OCI-LY7 (cell line): ENCODE measurements around the gene KAZN. TPM values are rescaled to one million over a fixed set of nuclear protein-coding genes. Genes with fewer than 3 reads are reported as not detected.

Experiments used
- BruUV-seq: library from RNA; stranded (reverse); fragments of 400-500 nt; replicated peaks from 2 replicates; lab custom pipeline; 2021; lab: Mats Ljungman, UMichigan
- CTCF ChIA-PET: fragments of 300-600 bp; sonication (Branson Sonifier 250); formaldehyde crosslinking; loops from one replicate; lab custom pipeline; 2022; ENCODE audit warnings: antibody characterized with exemption; ENCODE audit not compliant: unreplicated experiment; lab: Charles Lee
- POLR2A ChIA-PET: fragments of 300-600 bp; sonication (Branson Sonifier 250); formaldehyde crosslinking; loops from one replicate; lab custom pipeline; 2022; ENCODE audit warnings: antibody characterized with exemption; lab: Charles Lee
- DNase-seq: peaks from one replicate; pipeline ENCODE4 v3.0.0-alpha.2; 2015; ENCODE audit warnings: low spot score
- H2AFZ ChIP-seq: fragments of 200-600 bp; sonication (generic), shearing (Covaris generic); 2 replicates; pipeline ENCODE4 v1.6.1; 2014; ENCODE audit warnings: mild to moderate bottlenecking, antibody characterized with exemption, low read length, moderate library complexity
- H3K27ac ChIP-seq: fragments of 200-600 bp; sonication (generic); 2 replicates; pipeline ENCODE4 v1.5.1; 2014; ENCODE audit warnings: mixed run types, low read depth, mild to moderate bottlenecking, moderate library complexity, low read length, inconsistent platforms; ENCODE audit not compliant: poor library complexity, severe bottlenecking
- H3K36me3 ChIP-seq: fragments of 200-600 bp; sonication (generic); 2 replicates; pipeline ENCODE4 v1.6.1; 2014; ENCODE audit warnings: mild to moderate bottlenecking, antibody characterized with exemption, low read length, moderate library complexity, mixed read lengths; ENCODE audit not compliant: insufficient read depth
- H3K4me1 ChIP-seq: fragments of 200-600 bp; sonication (generic); 2 replicates; pipeline ENCODE4 v1.5.1; 2014; ENCODE audit warnings: mild to moderate bottlenecking, low read length; ENCODE audit not compliant: insufficient read depth, poor library complexity, severe bottlenecking
- H3K4me2 ChIP-seq: fragments of 200-600 bp; sonication (generic); 2 replicates; pipeline ENCODE4 v1.6.1; 2014; ENCODE audit warnings: mild to moderate bottlenecking, low read length
- H3K4me3 ChIP-seq: fragments of 200-600 bp; sonication (generic); 2 replicates; pipeline ENCODE4 v1.5.1; 2014; ENCODE audit warnings: mild to moderate bottlenecking, low read depth, low read length; ENCODE audit not compliant: poor library complexity, severe bottlenecking
- H3K79me2 ChIP-seq: fragments of 200-600 bp; sonication (generic); 2 replicates; pipeline ENCODE4 v1.6.1; 2016; ENCODE audit warnings: low read depth, mild to moderate bottlenecking, low read length, moderate library complexity, mixed read lengths; ENCODE audit not compliant: insufficient read depth
- H3K9me2 ChIP-seq: fragments of 200-600 bp; sonication (generic); 2 replicates; pipeline ENCODE4 v1.6.1; 2016; ENCODE audit warnings: mild to moderate bottlenecking, low read length, mixed read lengths; ENCODE audit not compliant: insufficient read depth
- H3K9me3 ChIP-seq: fragments of 200-600 bp; sonication (generic); 2 replicates; pipeline ENCODE4 v1.6.1; 2014; ENCODE audit warnings: mild to moderate bottlenecking, mixed run types, low read length, mixed read lengths
- H4K20me1 ChIP-seq: fragments of 200-600 bp; sonication (generic); 2 replicates; pipeline ENCODE4 v1.6.1; 2014; ENCODE audit warnings: mild to moderate bottlenecking, antibody characterized with exemption, low read length, moderate library complexity, mixed read lengths; ENCODE audit not compliant: insufficient read depth
- CTCF ChIP-seq: fragments of 200-600 bp; sonication (generic); conservative IDR thresholded peaks from 2 replicates; pipeline ENCODE4 v1.5.1; 2014; ENCODE audit warnings: mild to moderate bottlenecking, antibody characterized with exemption, low read length, moderate library complexity, mixed read lengths
- EZH2phosphoT487 ChIP-seq: fragments of 200-600 bp; sonication (generic); IDR thresholded peaks from 2 replicates; pipeline ENCODE4 v1.6.1; 2018; ENCODE audit warnings: low read depth, borderline replicate concordance, mild to moderate bottlenecking, mixed run types, antibody characterized with exemption, low read length, moderate library complexity, mixed read lengths
- intact Hi-C: fragments of 100-400 bp; cut with micrococcal nuclease; formaldehyde crosslinking; loops from one replicate; pipeline ENCODE4 v1.10.0; 2022; ENCODE audit not compliant: unreplicated experiment
- total RNA-seq, 2 experiments: library from RNA; depleted of rRNA in 1 of 2; stranded (reverse); fragments of >200 nt in 1 of 2; shearing (Covaris generic) in 1 of 2; gene quantifications; 2 replicates each; pipeline ENCODE4 v1.2.3, GENCODE V29; 2014 to 2022

The KAZN gene
- total RNA-seq, 2 experiments from 2014 or later: 0.40 to 2.4 TPM

- POLR2A ChIA-PET: no interaction called here
- Histone ChIP-seq H3K9me3 (no peaks in the 10 kb centered on the region), H3K4me2 (no peak overlapping the region), H3K27ac (no peak overlapping the region), H3K9me2 (no peaks in the 10 kb centered on the region), H2AFZ (no peak overlapping the region), H3K4me3 (no peak overlapping the region), H4K20me1 (no peaks in the 10 kb centered on the region), H3K4me1 (peaks cover 12% of the 10 kb centered on the region), H3K79me2 (no peaks in the 10 kb centered on the region), H3K36me3 (no peaks in the 10 kb centered on the region)
- DNase-seq: no peak
- TF ChIP-seq EZH2phosphoT487 (no peak), CTCF (no peak)
- intact Hi-C loops: no loop called here
- no TSS peak for BruUV-seq
- CTCF ChIA-PET: no interaction called here
Measured at GRCh38 chr1:14910984-14911721, 312.7 kb downstream of the KAZN start.

- ChIA-PET CTCF (interaction anchor here (0.6 kb wide), 1 partner anchor 130 kb away, joined by 3 read pairs; no protein-coding TSS in a partner anchor), POLR2A (interaction anchor here (1.1 kb wide), 1 partner anchor 31 kb away, joined by 4 read pairs; no protein-coding TSS in a partner anchor)
- peaks cover 12% of the 10 kb centered on the region for H3K4me1 ChIP-seq
- H3K36me3 ChIP-seq: no peaks in the 10 kb centered on the region
- no peak overlapping the region for H2AFZ ChIP-seq
- BruUV-seq: no TSS peak
- no peak overlapping the region for H3K4me2 ChIP-seq
- no peak for DNase-seq
- H3K27ac ChIP-seq: no peak overlapping the region
- no peak overlapping the region for H3K4me3 ChIP-seq
- H3K9me2 ChIP-seq: no peaks in the 10 kb centered on the region
- H3K9me3 ChIP-seq: no peaks in the 10 kb centered on the region
- H3K79me2 ChIP-seq: no peaks in the 10 kb centered on the region
- intact Hi-C loops: no loop called here
- no peak for TF ChIP-seq CTCF
- no peaks in the 10 kb centered on the region for H4K20me1 ChIP-seq
Measured at GRCh38 chr1:14912839-14913481, 314.5 kb downstream of the KAZN start.
